ENCODE data around the gene ABCC3. TPM values are rescaled to one million over a fixed set of nuclear protein-coding genes. Genes with fewer than 3 reads are reported as not detected.

Gene ABCC3
- total and polyA plus RNA-seq, 9 of the 15 experiments (the other 6 are each of a cell fraction or from before 2014, with no cell fraction given), result 0.03 to 1.6 (median 0.42) TPM; not detected in 5

DNA sequence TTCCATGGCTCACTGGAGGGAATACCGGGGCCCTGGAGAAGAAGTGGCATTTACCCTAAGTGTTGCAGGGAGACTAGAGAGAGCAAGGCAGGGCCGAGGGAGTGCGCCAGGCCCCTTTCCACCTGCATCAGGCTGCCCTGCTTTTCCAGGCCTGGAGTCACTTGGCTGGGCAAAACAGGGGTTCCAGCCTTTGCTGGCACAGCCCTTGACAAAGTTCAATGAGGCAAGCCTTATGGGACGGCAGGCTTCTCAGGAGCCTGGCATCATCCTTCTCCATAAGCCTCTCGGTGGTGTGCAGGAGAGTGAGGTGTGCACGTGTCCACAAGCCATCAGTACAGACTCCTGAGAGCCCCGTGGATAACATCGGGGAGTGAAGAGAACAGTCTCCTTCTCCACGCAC, 47.1 kb upstream of the ABCC3 start (continued):
- no peak for TF ChIP-seq MAFK (IDR thresholded peaks at IDR 0.05; ENCODE audit: low read length)
- TF ChIP-seq RBM25 (IDR thresholded peaks at IDR 0.05; ENCODE audit: low read depth, low read length, severe bottlenecking), result no peak
- no peak for TF ChIP-seq ZFP91 (CRISPR knock-in tag; IDR thresholded peaks at IDR 0.05)
- TF ChIP-seq NCOA4 (IDR thresholded peaks at IDR 0.05; ENCODE audit: partially characterized antibody), result no peak
- TF ChIP-seq ZBTB17 (CRISPR knock-in tag; IDR thresholded peaks at IDR 0.05), result no peak
- no peak for TF ChIP-seq ZSCAN32 (CRISPR knock-in tag; IDR thresholded peaks at IDR 0.05)

DNA sequence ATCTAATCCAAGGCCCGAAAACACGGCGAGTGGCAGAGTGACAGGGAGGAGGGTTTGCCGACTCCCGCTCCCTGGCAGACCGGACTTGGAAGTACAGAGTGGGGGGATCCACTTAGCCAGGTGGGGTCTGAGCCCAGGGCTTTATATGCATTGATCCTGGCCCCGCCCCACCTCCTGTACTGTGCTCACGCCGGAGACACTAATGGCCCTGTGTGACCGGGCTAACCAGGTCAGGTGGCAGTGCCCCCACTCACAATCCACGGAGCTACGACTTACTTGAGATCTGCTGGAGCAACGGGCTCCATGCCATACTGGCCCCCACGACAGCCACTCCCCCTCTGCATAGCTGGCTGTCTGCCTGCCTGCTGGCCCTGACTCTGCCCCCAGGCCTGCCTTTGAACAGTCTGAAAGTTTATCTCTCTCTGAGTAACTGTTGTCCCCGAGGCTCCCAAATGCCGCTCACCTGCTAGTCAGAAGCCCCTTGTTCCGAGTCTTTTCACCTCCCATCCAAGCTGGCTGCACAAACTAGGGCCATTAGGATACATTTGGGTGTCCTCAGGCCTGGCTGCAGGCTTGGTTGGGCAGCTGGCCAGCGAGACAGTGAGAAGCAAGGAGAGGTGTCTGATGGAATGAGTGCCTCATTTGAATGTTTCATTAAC, 46.2 kb upstream of the ABCC3 start:
- peaks cover 4% of the 10 kb centered on the region for H4K20me1 ChIP-seq (replicated peaks; ENCODE audit: control insufficient read depth, insufficient read depth, low read length)
- 12% methylated on average over 15 of the region's 18 CpGs for WGBS (ENCODE audit: insufficient coverage, low coverage, missing lambda C conversion rate)
- H3K9me1 ChIP-seq (ENCODE audit: control insufficient read depth, insufficient read depth, low read length), result no peaks in the 10 kb centered on the region
- 0 out of 4 replicates have a peak overlapping the region, but pooled peaks of 1 of the 2 experiments have one; percentile 45 for H3K9ac ChIP-seq (ENCODE audit: insufficient read depth in 1 of 2, low read depth in 2 of 2, low read length in 2 of 2)
- no peak for ATAC-seq
- FAIRE-seq, result no peak
- intact Hi-C loops (cut with micrococcal nuclease), result no loop called here
- no peak for DNase-seq (ENCODE audit: extremely low read depth in 1 of 4, low spot score in 3 of 4)
- in situ Hi-C loops (cut with MboI), result no loop called here
- ChIA-PET CTCF (ENCODE audit: low intra/inter-chr PET ratio) (no interaction called here), POLR2A (no interaction called here)
- H2AFZ ChIP-seq (ENCODE audit: low read depth, low read length), result no peak overlapping the region
- H3K4me1 ChIP-seq (replicated peaks in 1 of 2; ENCODE audit: control insufficient read depth in 2 of 2, insufficient read depth in 2 of 2, low read length in 2 of 2), result peaks cover 0 to 11% of the 10 kb centered on the region in 2 experiments; a peak in 2 of 5 replicates
- H3K4me3 ChIP-seq, result no peak overlapping the region
- H3K4me2 ChIP-seq (ENCODE audit: insufficient read depth, low read length), result no peak overlapping the region
- BruUV-seq (replicated peaks), result no TSS peak
- no peaks in the 10 kb centered on the region for H3K79me2 ChIP-seq (ENCODE audit: control insufficient read depth, insufficient read depth, low read length)
- H3K27ac ChIP-seq (ENCODE audit: extremely low read depth, low read depth, low read length), result no peak overlapping the region
- H3K27me3 ChIP-seq (ENCODE audit: control insufficient read depth in 2 of 2, insufficient read depth in 2 of 2, low read length in 2 of 2), result peaks cover 39 to 90% of the 10 kb centered on the region in 2 experiments; a peak in 4 of 5 replicates
- no peaks in the 10 kb centered on the region for H3K9me3 ChIP-seq (replicated peaks; ENCODE audit: control insufficient read depth, insufficient read depth, low read depth, low read length)
- no peaks in the 10 kb centered on the region for H3K36me3 ChIP-seq (ENCODE audit: control insufficient read depth, insufficient read depth, low read length)
- TF ChIP-seq, protein P1, sequence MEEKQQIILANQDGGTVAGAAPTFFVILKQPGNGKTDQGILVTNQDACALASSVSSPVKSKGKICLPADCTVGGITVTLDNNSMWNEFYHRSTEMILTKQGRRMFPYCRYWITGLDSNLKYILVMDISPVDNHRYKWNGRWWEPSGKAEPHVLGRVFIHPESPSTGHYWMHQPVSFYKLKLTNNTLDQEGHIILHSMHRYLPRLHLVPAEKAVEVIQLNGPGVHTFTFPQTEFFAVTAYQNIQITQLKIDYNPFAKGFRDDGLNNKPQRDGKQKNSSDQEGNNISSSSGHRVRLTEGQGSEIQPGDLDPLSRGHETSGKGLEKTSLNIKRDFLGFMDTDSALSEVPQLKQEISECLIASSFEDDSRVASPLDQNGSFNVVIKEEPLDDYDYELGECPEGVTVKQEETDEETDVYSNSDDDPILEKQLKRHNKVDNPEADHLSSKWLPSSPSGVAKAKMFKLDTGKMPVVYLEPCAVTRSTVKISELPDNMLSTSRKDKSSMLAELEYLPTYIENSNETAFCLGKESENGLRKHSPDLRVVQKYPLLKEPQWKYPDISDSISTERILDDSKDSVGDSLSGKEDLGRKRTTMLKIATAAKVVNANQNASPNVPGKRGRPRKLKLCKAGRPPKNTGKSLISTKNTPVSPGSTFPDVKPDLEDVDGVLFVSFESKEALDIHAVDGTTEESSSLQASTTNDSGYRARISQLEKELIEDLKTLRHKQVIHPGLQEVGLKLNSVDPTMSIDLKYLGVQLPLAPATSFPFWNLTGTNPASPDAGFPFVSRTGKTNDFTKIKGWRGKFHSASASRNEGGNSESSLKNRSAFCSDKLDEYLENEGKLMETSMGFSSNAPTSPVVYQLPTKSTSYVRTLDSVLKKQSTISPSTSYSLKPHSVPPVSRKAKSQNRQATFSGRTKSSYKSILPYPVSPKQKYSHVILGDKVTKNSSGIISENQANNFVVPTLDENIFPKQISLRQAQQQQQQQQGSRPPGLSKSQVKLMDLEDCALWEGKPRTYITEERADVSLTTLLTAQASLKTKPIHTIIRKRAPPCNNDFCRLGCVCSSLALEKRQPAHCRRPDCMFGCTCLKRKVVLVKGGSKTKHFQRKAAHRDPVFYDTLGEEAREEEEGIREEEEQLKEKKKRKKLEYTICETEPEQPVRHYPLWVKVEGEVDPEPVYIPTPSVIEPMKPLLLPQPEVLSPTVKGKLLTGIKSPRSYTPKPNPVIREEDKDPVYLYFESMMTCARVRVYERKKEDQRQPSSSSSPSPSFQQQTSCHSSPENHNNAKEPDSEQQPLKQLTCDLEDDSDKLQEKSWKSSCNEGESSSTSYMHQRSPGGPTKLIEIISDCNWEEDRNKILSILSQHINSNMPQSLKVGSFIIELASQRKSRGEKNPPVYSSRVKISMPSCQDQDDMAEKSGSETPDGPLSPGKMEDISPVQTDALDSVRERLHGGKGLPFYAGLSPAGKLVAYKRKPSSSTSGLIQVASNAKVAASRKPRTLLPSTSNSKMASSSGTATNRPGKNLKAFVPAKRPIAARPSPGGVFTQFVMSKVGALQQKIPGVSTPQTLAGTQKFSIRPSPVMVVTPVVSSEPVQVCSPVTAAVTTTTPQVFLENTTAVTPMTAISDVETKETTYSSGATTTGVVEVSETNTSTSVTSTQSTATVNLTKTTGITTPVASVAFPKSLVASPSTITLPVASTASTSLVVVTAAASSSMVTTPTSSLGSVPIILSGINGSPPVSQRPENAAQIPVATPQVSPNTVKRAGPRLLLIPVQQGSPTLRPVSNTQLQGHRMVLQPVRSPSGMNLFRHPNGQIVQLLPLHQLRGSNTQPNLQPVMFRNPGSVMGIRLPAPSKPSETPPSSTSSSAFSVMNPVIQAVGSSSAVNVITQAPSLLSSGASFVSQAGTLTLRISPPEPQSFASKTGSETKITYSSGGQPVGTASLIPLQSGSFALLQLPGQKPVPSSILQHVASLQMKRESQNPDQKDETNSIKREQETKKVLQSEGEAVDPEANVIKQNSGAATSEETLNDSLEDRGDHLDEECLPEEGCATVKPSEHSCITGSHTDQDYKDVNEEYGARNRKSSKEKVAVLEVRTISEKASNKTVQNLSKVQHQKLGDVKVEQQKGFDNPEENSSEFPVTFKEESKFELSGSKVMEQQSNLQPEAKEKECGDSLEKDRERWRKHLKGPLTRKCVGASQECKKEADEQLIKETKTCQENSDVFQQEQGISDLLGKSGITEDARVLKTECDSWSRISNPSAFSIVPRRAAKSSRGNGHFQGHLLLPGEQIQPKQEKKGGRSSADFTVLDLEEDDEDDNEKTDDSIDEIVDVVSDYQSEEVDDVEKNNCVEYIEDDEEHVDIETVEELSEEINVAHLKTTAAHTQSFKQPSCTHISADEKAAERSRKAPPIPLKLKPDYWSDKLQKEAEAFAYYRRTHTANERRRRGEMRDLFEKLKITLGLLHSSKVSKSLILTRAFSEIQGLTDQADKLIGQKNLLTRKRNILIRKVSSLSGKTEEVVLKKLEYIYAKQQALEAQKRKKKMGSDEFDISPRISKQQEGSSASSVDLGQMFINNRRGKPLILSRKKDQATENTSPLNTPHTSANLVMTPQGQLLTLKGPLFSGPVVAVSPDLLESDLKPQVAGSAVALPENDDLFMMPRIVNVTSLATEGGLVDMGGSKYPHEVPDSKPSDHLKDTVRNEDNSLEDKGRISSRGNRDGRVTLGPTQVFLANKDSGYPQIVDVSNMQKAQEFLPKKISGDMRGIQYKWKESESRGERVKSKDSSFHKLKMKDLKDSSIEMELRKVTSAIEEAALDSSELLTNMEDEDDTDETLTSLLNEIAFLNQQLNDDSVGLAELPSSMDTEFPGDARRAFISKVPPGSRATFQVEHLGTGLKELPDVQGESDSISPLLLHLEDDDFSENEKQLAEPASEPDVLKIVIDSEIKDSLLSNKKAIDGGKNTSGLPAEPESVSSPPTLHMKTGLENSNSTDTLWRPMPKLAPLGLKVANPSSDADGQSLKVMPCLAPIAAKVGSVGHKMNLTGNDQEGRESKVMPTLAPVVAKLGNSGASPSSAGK (IDR thresholded peaks at IDR 0.05), result no peak
- TF ChIP-seq ZNF644 (tag; IDR thresholded peaks at IDR 0.05; ENCODE audit: low read depth), result no peak
